ENCODE results near the gene SLC35E3.

DNA sequence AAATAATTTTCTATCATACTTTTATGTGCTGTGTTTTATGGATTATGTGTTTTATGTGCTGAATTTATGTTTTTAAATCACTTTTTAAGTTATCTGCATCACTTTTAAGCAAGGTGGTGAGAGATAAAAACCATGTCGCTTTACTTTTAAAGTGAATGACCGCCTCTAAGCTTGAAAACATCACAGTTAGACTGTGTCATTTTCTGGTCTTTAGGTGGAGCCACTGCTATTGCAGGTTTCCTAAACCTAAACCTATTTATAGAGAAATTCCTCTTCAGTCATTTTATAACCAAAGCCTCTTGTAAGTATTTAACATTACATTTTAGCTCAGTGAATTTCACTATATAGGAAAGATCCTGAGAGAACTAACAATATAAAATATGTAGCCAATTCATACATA lies 41.0 kb downstream of the SLC35E3 start:
- TF ChIP-seq PKNOX1 (IDR thresholded peaks at IDR 0.05) (no peak), FOXM1 (IDR thresholded peaks at IDR 0.05; ENCODE audit: borderline replicate concordance) (no peak), HDGF (IDR thresholded peaks at IDR 0.05; ENCODE audit: borderline replicate concordance) (no peak), ELF4 (IDR thresholded peaks at IDR 0.05) (no peak), NFRKB (IDR thresholded peaks at IDR 0.05) (no peak), CTBP1 (IDR thresholded peaks at IDR 0.05; ENCODE audit: borderline replicate concordance) (no peak), FOXK2 (IDR thresholded peaks at IDR 0.05) (no peak), TARDBP (IDR thresholded peaks at IDR 0.05) (no peak), ZNF384 (IDR thresholded peaks at IDR 0.05) (no peak)

Measured in HEK293T (cell line).